ENCODE results near the gene C1orf210.

GRCh38 chr1:43306688-43307457 is 21.5 kb upstream of the C1orf210 start:
- no peak for TF ChIP-seq CTCF (IDR thresholded peaks at IDR 0.05; ENCODE audit: low read depth, low read length, poor library complexity, severe bottlenecking)
- no peak for TF ChIP-seq EZH2phosphoT487 (IDR thresholded peaks at IDR 0.05; ENCODE audit: borderline replicate concordance, low read length)

Data from DOHH2 (cell line).